ENCODE results near the gene PRMT2.

GRCh38 chr21:46597896-46598343 lies 37.6 kb upstream of the PRMT2 start:
- TF ChIP-seq CTCF (IDR thresholded peaks at IDR 0.05) (no peak), EZH2 (IDR thresholded peaks at IDR 0.05; ENCODE audit: borderline replicate concordance, insufficient read depth, low read depth, low read length, poor library complexity, severe bottlenecking) (no peak)

Measured in B cell (primary cell).